Activated CD8-positive, alpha-beta memory T cell treated with anti-CD3 and anti-CD28 coated beads for 48 hours (primary cell): ENCODE data around the gene AAGAB.

Source experiments
- DNase-seq, 3 experiments: peaks; one replicate each; pipeline ENCODE4 v3.0.0-alpha.2; 2020; ENCODE audit warnings: low read depth in 2 of 3, low spot score in 2 of 3

The AAGAB gene

DNA sequence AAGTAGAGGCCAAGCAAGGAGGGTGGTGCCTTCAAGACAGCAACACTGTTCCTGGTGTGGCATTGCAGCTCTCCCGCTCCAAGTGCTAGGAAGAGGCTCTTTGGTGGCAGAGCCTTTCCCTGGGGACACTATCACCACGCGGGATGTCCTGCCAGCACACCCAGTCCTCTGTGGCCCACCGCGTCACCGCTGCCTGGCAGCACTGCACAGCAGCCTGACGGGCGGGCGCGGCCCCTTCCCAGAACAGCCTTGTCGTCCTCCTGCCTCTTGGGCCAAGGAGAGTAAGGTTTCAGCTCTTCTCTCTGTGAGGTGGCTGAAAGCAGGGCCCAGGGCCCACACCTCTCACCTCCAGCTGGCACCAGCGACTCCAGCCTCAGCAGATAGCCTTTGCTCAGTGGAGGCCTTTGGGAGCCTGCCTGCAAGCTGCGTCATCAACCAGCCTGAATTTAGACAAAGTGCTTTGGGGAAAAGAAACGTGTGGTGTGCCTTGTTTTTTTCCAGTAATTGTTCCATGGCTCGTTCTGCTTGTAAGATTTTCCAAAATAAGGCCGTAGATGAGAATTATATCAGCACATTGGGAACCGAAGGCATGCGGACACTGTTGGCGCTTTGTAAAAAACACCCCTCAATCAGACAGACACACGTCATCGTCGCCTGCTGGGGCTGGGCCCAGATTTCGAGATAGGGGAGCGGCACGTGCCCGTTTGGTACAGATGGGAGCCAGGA lies 65.0 kb downstream of the AAGAB start:
- no peak for DNase-seq

DNA sequence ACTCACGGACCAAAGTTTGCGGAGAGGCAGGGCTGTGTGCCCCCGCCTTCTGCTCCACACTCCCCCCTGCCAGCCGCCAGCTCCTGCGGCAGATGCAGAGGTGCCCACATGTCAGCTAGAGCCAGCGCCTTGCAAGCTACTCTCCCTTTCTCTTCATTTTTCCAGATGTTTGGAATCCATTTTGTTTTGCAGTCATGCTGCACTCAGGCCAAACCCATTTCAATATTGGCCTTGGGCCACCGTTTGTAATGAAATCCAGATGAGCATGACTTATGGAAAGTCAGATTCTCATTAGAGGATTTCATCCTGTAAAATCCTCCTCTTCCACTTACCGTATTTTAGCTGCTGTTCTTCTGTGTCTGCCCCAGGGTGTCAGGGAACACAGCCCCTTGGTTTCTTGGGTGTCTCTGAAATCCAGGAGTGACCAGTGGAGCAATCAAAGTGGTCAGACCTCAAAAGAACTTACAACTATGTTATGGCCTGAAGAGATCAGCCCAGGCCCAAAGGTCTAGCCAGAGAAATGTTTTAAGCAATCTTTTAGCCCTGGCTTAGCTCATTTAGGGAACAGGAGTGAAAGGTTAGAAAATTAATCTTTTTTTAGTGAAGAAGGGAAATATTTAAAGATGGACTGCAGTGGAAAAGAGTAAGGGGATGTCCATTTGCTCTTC lies 65.8 kb downstream of the AAGAB start:
- no peak for DNase-seq

DNA sequence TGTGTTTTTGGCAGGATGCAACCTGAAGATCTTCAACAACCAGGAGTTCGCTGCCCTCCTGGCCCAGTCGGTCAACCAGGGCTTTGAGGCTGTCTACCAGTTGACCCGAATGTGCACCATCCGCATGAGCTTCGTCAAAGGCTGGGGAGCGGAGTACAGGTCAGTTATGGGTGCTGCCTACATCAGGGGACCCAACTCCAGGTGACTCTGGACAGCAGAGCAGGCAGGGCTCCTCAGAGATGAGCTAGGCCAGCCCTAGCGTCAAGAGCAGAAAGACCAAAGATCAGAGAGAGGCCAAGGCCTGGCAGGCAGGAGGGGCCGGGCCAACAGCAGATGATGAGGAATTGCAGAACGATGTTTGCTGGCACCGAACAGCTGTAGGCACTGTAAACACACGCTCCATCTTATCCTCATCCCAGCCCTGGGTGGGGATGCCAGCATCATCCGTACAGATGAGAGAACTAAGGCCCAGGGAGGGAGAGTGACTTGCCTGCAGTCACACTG lies 67.1 kb downstream of the AAGAB start:
- no peak for DNase-seq

DNA sequence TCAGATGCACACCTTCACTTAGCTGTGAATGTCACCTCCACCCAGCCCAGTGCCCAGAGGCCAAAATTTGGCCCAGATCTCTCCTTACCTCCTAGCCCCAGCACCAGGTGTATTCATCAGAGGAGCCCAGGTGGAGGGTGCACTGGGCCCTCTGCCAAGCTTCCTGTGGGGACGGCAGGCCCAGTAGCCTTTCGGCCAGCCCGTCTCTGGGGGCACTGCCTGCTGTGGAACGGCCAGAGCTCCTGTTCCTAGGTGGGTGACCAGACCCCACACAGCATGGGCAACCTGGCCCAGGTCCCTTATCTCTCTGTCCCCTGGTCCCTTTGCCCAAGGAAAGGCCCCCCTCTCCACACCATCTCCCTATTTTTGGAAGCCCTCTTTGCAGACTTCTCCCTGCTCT lies 67.8 kb downstream of the AAGAB start:
- no peak for DNase-seq

DNA sequence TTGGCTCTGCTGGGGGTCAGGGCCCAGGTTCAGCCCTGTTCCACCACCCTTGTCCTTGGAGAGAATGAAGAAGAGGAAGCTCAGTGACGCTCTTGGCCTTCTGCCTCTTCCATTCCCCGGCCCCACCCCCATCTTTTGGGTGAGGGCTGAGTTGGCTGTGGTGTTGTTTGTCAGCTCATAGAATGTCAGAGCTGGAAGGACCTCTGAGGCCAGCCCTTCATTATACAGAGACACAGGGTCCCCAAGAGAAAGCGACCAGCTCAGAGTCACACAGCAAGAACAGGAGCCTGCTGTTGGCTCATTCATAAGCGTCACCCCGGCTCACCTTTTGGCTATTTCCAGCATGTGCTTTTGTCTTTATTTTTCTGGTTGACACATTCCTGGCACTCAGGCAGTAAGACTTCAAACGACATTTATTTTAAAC lies 68.2 kb downstream of the AAGAB start:
- no peak for DNase-seq

DNA sequence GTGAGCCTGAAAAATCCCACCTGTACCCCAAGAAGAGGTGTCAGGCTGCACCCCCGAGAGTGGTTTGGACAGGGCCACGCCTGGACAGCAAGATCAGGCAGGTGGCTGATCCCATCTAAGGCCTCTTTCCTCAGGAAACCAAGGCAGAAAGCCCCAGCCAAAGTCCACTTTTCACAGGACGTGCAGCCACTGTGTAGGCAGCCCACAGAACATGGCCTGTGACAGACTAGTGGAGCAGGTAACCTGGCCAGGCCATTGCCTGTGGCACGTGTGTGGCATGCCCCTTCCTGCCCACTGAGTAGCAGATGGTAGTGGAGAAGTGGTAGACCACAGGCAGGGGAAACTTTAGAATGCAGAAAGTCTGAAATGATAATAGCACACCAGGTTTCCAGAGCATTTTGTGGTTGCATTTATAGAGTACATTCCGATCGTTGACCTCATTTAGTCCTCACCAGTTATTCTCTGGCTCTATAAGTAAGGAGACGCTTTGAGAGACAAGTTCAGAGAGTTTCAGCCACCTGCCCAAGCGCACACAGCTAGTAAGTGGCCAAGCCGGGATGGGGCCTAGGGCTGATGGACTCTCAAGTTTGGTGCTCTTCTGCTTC lies 68.7 kb downstream of the AAGAB start:
- DNase-seq: no peak

DNA sequence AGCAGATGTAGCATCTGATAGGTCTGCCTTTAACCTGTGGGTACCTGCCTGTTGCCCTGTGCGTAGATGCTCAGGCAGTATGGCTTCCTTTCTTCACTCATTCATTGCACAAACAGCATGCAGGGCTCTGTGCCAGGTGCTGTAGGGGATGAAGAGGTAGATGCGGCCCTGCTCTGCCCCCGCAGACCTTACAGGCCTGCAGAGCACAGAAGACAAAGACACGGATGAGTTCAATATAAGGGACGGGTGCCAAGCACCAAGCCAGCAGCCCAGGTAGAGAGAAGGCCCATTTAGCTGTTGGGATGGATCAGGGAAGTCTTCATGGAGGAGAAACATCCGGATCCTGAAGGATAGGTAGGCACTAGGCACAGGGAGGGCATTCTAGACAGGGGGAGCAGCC lies 69.4 kb downstream of the AAGAB start:
- DNase-seq: no peak

DNA sequence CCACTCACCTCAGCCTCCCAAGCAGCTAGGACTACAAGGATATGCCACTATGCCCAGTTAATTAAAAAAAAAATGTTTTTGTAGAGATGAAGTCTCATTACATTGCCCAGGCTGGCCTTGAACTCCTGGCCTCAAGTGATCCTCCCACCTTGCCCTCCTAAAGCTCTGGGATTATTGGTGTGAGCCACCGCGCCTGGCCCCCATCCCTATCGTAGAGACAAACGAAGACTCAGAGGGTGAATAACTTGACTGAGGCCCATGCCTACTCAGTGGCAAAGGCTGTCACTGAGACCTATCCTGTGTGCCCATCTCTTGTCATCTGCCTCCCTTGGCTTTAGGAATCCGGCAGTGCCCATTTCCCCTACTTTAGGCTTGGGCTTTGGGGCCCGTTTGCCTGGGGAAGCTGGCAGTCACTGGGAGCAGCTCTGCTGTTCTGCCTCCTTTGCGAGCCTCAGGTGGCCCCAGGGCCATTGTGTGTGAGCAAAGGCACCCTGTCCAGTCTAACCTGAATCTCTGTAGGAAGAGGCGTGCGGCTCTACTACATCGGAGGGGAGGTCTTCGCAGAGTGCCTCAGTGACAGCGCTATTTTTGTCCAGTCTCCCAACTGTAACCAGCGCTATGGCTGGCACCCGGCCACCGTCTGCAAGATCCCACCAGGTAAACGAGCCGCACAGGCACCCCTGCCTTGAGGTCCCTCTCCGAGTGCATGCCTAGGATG lies 70.1 kb downstream of the AAGAB start:
- no peak for DNase-seq

DNA sequence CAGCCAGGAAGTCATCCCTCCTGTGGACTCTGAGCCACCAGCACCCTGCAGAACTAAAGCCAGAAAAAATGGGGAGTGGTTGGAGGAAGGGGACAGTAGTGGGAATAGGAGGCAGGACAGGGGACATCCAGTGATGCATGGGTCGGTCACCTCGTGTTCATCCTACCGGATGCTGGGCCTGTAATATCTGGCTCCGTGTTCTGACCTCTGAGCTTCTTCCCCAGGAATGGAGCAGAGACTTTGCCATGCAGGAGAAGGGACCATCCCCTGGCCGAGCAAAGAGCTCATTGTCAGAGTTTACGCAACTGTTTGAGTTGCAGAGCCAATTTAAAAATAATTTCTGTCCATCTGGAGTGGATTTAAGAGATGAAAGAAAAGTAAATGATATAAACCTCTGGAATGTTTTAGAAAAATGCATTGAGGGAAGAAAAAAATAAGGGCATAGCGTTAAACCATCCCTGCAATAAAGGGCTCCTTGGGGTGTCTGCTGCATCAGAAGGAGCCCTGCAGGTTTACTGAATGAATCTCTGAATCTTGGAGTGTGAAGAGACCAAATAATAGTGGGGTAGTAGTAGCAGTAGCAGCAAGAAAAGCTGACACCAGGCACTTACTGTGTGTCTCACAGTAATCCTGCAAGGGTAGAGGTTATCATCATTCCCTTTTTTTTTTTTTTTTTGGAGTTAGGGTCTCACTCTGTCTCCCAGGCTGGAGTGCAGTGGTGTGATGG lies 70.9 kb downstream of the AAGAB start:
- DNase-seq: no peak

DNA sequence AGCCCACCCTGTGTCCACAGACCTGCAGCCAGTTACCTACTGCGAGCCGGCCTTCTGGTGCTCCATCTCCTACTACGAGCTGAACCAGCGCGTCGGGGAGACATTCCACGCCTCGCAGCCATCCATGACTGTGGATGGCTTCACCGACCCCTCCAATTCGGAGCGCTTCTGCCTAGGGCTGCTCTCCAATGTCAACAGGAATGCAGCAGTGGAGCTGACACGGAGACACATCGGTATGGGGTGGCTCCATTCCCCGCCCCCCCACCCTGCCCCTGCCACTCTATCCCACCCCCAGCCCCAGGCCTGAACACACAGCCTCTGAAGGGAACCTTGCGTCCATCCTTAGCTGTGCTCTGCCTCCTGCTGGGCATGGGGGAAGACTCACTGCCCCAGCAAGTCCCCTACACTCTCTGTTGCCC lies 73.2 kb downstream of the AAGAB start:
- no peak for DNase-seq

DNA sequence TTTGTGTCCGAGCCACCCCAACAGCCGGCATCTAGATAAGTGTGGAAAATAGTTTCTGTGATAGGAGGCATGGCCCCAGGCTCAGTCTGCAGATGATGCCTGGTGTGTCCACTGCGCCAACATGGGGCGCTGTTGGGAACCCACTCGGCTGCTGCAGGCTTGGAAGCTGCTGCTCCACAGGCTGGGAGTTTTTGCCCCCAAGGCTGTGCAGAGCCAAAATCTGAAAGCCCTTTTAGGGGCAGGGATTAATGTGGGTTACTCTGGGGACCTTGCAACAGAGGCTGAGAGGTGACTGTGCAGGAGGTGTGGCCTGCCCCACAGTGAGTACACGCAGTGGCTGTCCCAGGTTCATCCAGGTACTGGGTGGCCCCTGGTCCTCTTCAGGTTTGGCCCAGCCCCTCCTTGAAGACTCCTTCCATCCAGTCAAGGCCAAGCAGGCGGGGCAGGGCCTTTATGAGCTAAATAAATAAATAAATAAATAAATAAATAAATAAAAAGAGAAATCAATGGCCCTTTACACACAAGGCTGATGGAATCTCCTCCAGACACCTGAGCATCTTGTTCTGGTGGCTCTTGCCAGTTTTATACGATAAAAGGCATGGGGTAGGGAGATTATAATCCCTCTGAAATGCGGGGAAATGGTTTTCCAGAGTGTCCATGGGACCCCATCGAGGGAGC lies 73.8 kb downstream of the AAGAB start:
- no peak for DNase-seq

DNA sequence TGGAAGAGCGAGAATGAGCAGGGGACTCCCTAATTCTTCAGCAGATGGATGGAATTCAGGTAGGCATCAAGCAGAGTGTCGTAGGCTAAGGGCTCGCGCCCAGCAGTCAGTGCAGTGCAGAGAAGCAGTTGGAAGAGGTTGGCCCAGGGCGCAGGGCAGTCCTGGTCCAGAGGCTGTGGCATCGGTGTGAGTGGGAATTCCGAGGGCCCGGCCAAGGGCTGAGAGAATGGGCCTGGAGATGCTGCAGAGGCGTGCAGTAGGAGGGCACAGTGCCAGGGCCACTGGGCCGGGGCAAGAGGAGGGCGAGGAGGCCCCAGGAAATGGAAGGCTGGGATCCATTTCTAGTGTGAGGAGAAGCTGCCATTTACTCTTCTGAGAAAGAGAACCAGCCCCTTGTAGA lies 74.4 kb downstream of the AAGAB start:
- no peak for DNase-seq

DNA sequence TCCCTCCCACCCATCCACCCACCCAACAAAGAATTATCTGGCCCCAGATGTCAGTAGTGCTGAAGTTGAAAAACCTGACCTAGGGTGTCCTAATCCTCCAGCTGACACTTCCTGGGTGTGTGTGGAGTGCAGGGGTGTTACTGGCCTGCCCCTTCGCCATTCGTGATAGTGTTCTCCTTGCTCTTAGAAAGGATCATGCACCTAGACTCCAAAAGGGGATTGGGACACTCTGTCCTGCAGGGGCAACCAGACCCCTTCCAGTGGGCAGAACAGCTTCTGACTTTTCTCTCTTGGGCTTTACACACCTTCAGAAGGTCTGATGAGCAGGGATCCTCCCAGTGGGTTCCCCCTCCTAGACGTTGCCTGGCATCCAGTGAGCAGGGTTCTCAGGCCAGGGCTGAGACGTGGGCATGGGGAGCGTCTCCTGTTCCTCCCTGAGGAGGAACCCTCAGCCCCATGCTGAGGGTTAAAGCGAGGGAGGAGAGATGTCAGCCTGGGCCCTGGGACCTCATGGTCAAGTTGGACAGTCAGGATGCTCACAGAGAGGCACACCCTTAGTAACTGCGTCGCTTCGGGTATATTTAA lies 75.0 kb downstream of the AAGAB start:
- no peak for DNase-seq

DNA sequence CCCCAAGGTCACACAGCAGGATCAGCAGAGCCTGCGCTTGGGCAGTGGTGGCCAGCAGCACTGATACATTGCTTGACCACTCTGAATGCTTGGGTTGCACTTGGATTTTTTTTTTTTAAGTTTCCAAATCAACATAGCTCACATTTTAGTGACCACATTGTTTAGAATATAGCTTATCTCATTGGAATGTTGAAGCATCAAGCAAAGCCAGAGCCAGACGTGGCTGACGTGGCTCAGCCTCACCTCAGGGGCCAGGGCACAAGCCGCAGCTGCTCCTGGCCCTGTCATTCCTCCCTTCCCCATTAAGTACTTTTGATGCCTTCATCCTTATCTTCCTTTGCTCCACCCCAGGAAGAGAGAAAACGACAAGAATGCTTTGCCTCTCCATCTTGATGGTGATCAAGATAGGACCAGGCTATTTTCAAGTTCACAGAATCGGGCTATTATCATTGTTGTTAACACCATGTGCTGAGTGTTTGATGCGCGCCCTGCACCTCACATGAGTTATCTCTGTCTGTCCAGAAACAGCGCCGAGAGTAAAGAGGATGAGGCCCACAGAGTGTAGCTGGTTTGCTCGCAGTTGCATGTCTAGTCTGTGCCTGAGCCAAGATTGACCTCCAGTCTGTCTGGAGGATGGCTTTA lies 75.8 kb downstream of the AAGAB start:
- DNase-seq: no peak

DNA sequence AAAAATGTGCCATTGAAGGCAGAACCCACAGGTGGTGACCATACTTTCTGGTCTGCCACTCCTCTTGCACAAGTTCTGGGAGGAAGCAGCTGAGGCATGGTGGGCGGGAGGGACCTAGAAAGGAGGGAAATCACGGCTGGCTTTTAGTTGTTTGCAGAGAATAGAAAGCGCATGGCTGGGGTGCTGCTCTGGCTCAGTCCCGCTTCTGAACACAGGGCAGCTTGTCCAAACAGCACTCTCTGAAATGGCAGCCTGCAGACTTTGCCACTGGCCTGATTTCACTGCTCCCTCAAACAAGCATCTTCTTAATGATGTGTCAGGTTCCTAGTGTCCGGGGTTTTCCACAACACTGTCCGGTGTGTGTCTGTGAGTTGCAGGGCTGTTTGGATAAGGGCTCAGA lies 76.7 kb downstream of the AAGAB start:
- DNase-seq: no peak

DNA sequence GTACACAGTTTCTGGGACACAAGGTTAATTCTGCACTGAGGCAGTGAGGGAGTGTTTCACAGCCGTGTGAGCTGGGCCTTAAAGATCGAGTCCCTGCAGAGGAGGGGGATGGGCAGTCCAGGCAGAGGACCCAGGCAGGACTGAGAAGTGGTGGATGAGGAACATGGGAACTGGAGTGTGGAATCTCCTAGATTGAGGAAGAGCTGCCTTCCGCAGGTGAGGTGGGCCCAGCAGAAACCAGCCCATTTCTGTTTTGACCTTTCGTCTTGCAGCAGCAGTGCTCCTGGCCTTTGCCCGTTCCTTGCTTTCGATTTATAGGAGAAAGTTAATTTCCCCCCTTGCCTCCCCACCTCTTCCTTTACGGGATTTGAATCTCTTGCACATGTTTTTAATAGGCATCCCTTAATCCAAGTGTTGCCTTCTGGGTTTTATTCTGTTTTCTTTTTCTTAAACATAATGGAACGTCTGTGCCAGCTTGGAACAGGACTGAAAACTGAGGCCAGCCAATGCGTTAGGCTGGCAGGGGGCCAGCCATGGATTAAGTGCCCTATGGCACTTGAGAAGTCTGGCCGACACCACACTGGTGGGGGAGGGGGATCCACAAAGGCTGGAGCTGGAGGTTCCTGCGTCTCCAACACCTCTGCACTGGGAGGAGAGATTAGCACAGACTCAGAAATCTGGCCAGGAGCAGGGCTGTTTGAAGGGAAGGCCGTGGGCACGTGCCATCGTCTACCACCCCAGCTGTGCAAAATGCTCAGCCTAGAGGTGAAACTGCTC lies 78.1 kb downstream of the AAGAB start:
- DNase-seq: no peak

DNA sequence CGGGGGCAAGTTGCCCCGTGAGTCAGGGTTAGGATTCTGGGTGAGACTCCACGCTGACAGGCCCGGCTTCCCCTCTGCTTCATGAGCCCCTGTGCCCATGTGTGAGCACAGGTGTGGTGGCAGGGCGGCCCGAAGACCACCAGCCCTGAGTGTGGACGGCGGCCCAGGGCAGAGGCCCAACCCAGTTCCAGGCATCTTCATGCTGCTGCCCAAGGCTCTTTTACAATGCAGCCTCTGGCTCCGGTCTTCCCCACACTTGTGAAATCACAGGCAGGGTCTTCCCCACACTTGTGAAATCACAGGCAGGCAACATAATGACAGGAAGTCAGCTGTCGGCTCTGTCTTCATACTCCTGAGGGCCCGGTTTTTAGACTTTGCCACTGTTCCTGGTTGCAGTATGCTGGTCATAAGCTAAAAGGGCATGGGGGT lies 78.8 kb downstream of the AAGAB start:
- no peak for DNase-seq

DNA sequence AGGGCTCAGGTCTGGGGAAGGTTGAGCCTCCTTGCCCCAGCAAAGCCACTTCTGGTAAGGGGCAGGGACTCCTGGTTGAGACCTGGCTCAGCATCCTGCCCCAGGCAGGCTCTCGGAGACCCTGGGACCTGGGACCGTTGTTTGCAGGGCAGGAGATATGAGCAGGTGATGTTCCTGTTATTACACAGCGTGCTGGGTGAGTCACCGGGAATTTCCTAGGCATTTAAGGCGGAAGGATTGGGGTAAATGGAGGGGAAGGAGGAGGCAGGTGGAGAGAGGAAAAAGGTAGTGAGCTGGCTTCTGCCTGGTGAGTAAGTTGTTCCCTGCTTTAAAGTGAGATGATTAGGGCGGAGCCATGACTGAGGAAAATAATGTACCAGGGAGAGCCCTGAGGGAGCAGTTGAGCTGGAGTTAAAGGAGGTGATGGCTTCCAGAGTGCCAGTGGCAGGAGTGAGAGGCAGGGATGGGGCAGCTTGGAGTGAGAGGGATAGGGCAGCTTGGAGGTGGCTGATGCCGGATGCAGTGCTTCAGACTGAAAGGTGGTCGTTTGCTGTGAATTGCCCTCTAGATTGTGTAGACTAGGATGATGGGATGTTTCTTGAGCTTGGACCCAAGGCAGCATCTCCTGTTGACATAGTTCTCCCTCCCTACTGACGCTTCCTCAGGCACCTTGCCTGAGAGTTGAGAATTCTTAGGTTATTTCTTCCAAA lies 79.4 kb downstream of the AAGAB start:
- no peak for DNase-seq
